ENCODE results near the gene SGSM1.

The SGSM1 gene

GRCh38 chr22:24926428-24926725 is 120.4 kb downstream of the SGSM1 start:
- TF ChIP-seq, protein P1, sequence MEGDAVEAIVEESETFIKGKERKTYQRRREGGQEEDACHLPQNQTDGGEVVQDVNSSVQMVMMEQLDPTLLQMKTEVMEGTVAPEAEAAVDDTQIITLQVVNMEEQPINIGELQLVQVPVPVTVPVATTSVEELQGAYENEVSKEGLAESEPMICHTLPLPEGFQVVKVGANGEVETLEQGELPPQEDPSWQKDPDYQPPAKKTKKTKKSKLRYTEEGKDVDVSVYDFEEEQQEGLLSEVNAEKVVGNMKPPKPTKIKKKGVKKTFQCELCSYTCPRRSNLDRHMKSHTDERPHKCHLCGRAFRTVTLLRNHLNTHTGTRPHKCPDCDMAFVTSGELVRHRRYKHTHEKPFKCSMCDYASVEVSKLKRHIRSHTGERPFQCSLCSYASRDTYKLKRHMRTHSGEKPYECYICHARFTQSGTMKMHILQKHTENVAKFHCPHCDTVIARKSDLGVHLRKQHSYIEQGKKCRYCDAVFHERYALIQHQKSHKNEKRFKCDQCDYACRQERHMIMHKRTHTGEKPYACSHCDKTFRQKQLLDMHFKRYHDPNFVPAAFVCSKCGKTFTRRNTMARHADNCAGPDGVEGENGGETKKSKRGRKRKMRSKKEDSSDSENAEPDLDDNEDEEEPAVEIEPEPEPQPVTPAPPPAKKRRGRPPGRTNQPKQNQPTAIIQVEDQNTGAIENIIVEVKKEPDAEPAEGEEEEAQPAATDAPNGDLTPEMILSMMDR (IDR thresholded peaks at IDR 0.05; ENCODE audit: insufficient read depth, low read depth, low read length, missing control alignments): no peak
- no peak overlapping the region for H3K4me3 ChIP-seq (ENCODE audit: low read depth, low read length)

DNA sequence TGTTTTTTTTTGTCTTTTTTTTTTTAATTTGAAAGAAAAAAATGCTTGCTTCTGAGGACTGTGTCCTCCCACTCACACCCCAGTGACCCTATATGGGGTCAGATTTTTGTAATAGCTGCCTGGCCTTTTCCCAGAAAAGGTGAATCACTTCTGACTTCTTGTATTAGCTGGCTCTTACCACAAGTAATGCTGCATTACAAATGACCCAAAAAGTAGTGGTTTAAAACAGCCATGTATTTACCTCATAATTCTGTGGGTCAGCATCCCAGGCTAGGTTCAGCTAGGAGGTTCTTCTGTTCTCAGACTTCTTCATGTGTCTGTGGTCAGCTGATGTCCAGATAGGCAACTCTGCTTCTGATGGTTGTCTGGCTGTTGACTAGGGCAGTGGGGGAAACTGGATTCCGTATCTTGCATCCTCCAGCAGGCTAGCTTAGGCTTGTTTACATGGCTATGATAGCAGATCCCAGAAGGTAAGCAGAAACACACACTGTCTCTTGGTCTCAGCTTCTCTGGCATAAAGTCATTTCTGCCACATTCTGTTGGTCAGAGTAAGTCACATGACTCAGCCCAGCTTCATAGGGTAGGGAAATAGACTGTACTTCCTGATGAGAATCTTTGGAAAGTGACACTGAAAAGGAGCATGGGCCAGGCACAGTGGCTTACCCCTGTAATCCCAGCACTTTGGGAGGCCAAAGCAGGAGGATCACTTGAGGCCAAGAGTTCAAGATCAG is 121.0 kb downstream of the SGSM1 start:
- H3K4me3 ChIP-seq (ENCODE audit: low read depth, low read length): no peak overlapping the region
- DNase-seq (ENCODE audit: low read depth): no peak
- TF ChIP-seq, protein P1 (IDR thresholded peaks at IDR 0.05; ENCODE audit: insufficient read depth, low read depth, low read length, missing control alignments): no peak

More at GRCh38 chr22:24926428-24926725, 120.4 kb downstream of the SGSM1 start:
- DNase-seq (ENCODE audit: low read depth): no peak

GRCh38 chr22:24928322-24928721 is 122.3 kb downstream of the SGSM1 start:
- TF ChIP-seq, protein P1 (IDR thresholded peaks at IDR 0.05; ENCODE audit: insufficient read depth, low read depth, low read length, missing control alignments): no peak
- no peak for DNase-seq (ENCODE audit: low read depth)
- H3K4me3 ChIP-seq (ENCODE audit: low read depth, low read length): no peak overlapping the region

GRCh38 chr22:24930678-24931077 is 124.7 kb downstream of the SGSM1 start:
- TF ChIP-seq, protein P1 (IDR thresholded peaks at IDR 0.05; ENCODE audit: insufficient read depth, low read depth, low read length, missing control alignments): no peak
- no peak overlapping the region for H3K4me3 ChIP-seq (ENCODE audit: low read depth, low read length)
- DNase-seq (ENCODE audit: low read depth): no peak

- no peak overlapping the region for H3K4me3 ChIP-seq (ENCODE audit: low read depth, low read length)
- TF ChIP-seq, protein P1 (IDR thresholded peaks at IDR 0.05; ENCODE audit: insufficient read depth, low read depth, low read length, missing control alignments): no peak
- DNase-seq (ENCODE audit: low read depth): no peak
Observed at GRCh38 chr22:24935771-24936483, 129.9 kb downstream of the SGSM1 start.

GRCh38 chr22:24937114-24937513 is 131.1 kb downstream of the SGSM1 start:
- H3K4me3 ChIP-seq (ENCODE audit: low read depth, low read length): no peak overlapping the region
- TF ChIP-seq, protein P1 (IDR thresholded peaks at IDR 0.05; ENCODE audit: insufficient read depth, low read depth, low read length, missing control alignments): no peak
- DNase-seq (ENCODE audit: low read depth): peak; percentile 17

All from GM12865 (cell line).